HepG2 (cell line): ENCODE results near the gene SLC15A3. TPM values are rescaled to one million over a fixed set of nuclear protein-coding genes. Genes with fewer than 3 reads are reported as not detected.

Source experiments
- ATAC-seq: fragments of 200-7000 bp; cut with Tn5 transposase; 3 replicates; pipeline ENCODE4 v1.9.1; 2020; ENCODE audit warnings: mild to moderate bottlenecking, moderate library complexity
- BruUV-seq: library from RNA; stranded (reverse); fragments of 400-500 nt; replicated peaks from 2 replicates; lab custom pipeline; 2021; lab: Mats Ljungman, UMichigan
- CTCF ChIA-PET: fragments of 300-600 bp; formaldehyde crosslinking; extraction: SDS; loops from one replicate; lab custom pipeline; 2021; ENCODE audit warnings: low total read pairs, inconsistent platforms, low intra/inter-chr PET ratio; lab: Yijun Ruan, JAX
- POLR2A ChIA-PET: fragments of 350-600 bp; sonication (Branson Sonifier 250); formaldehyde crosslinking; loops from one replicate; lab custom pipeline; 2020; ENCODE audit warnings: antibody characterized with exemption, inconsistent platforms; lab: Yijun Ruan, JAX
- DNase-seq: peaks from one replicate; pipeline ENCODE4 v3.0.0-alpha.2; 2015; ENCODE audit warnings: low spot score
- FAIRE-seq: peaks from 3 replicates; lab custom pipeline; 2011; peaks lifted over from hg19 to GRCh38; lab: Jason Lieb, UNC
- H2AFZ ChIP-seq: one replicate; pipeline ENCODE4 v1.6.1; 2011; ENCODE audit warnings: low read length, inconsistent platforms
- H3K27ac ChIP-seq: fragments of 300-600 bp; 3 replicates; pipeline ENCODE4 v1.8.0; 2011; ENCODE audit warnings: mixed run types, mild to moderate bottlenecking, mixed read lengths, low read length, inconsistent platforms; ENCODE audit not compliant: insufficient read depth; ENCODE audit errors: extremely low read length
- H3K27me3 ChIP-seq, 2 experiments: fragments of 200-600 bp in 1 of 2; 2 replicates in 1 of 2; 3 replicates in 1 of 2; pipeline versions ENCODE4 v1.6.0 to v1.8.0; 2011; ENCODE audit warnings: low read length in 2 of 2, mild to moderate bottlenecking in 2 of 2, moderate library complexity in 2 of 2, inconsistent platforms in 1 of 2; ENCODE audit not compliant: insufficient read depth in 2 of 2, control insufficient read depth in 1 of 2
- H3K36me3 ChIP-seq, 2 experiments: fragments of 200-600 bp in 1 of 2; replicated peaks in 1 of 2; 2 replicates in 1 of 2; 3 replicates in 1 of 2; pipeline versions ENCODE4 v1.5.1 to v1.8.0; 2011; ENCODE audit warnings: low read length in 2 of 2, inconsistent platforms in 1 of 2; ENCODE audit not compliant: insufficient read depth in 2 of 2, control insufficient read depth in 1 of 2
- H3K4me1 ChIP-seq: 2 replicates; pipeline ENCODE4 v1.5.1; 2012; ENCODE audit warnings: low read length, inconsistent platforms; ENCODE audit not compliant: insufficient read depth
- H3K4me2 ChIP-seq: 2 replicates; pipeline ENCODE4 v1.6.0; 2011; ENCODE audit warnings: low read depth, low read length, inconsistent platforms
- H3K4me3 ChIP-seq, 3 experiments: fragments of 200-600 bp in 1 of 3; sonication (generic), shearing (Covaris generic) in 1 of 3; replicated peaks in 1 of 3; 2 replicates each; pipeline ENCODE4 v1.5.1; 2011 to 2016; ENCODE audit warnings: low read length in 3 of 3, inconsistent platforms in 2 of 3, low read depth in 2 of 3, mild to moderate bottlenecking in 2 of 3, control low read depth in 1 of 3, mixed read lengths in 1 of 3; ENCODE audit not compliant: insufficient read depth in 1 of 3
- H3K79me2 ChIP-seq: one replicate; pipeline ENCODE4 v1.6.1; 2011; ENCODE audit warnings: low read length, inconsistent platforms; ENCODE audit not compliant: insufficient read depth
- H3K9ac ChIP-seq: 2 replicates; pipeline ENCODE4 v1.6.0; 2011; ENCODE audit warnings: mild to moderate bottlenecking, low read depth, low read length, inconsistent platforms; ENCODE audit not compliant: insufficient read depth
- H3K9me3 ChIP-seq: 2 replicates; pipeline ENCODE4 v1.5.1; 2012; ENCODE audit warnings: mild to moderate bottlenecking, low read length
- H4K20me1 ChIP-seq: 2 replicates; pipeline ENCODE4 v1.6.0; 2011; ENCODE audit warnings: inconsistent platforms, mild to moderate bottlenecking, low read length, moderate library complexity; ENCODE audit not compliant: insufficient read depth
- HMG20A ChIP-seq: IDR thresholded peaks from 2 replicates; pipeline ENCODE4 v1.6.1; 2016; ENCODE audit warnings: borderline replicate concordance
- HNRNPLL ChIP-seq: fragments of 200-400 bp; formaldehyde crosslinking; IDR thresholded peaks from 2 replicates; pipeline ENCODE4 v1.6.1; 2017; ENCODE audit warnings: mild to moderate bottlenecking, low read depth, low read length; ENCODE audit not compliant: poor library complexity, severe bottlenecking
- KDM4B ChIP-seq: sonication (generic); formaldehyde crosslinking; IDR thresholded peaks from 2 replicates; pipeline ENCODE4 v1.4.0; 2020; ENCODE audit warnings: missing genetic modification reagents
- RAD21 ChIP-seq: fragments of 450-650 bp; formaldehyde crosslinking; IDR thresholded peaks from 2 replicates; pipeline ENCODE4 v1.5.0; 2020; ENCODE audit warnings: mild to moderate bottlenecking
- RFXAP ChIP-seq: sonication (generic); formaldehyde crosslinking; IDR thresholded peaks from 2 replicates; pipeline ENCODE4 v1.4.0; 2020; ENCODE audit warnings: missing genetic modification reagents, borderline replicate concordance
- SIX1 ChIP-seq: sonication (generic); formaldehyde crosslinking; IDR thresholded peaks from 2 replicates; pipeline ENCODE4 v1.4.0; 2020; ENCODE audit warnings: missing genetic modification reagents, borderline replicate concordance
- SNAPC5 ChIP-seq: sonication (generic); formaldehyde crosslinking; IDR thresholded peaks from 2 replicates; pipeline ENCODE4 v1.8.1; 2023; ENCODE audit warnings: mild to moderate bottlenecking, missing genetic modification reagents, borderline replicate concordance
- TFDP1 ChIP-seq: IDR thresholded peaks from 2 replicates; pipeline ENCODE4 v1.6.1; 2016; ENCODE audit warnings: missing compliant biosample characterization, missing genetic modification reagents, borderline replicate concordance
- UBTF ChIP-seq: sonication (generic); formaldehyde crosslinking; IDR thresholded peaks from 2 replicates; pipeline ENCODE4 v1.4.0; 2020; ENCODE audit warnings: mild to moderate bottlenecking, missing genetic modification reagents
- ZBTB14 ChIP-seq: sonication (generic); formaldehyde crosslinking; IDR thresholded peaks from 2 replicates; pipeline ENCODE4 v1.4.0; 2020; ENCODE audit warnings: missing genetic modification reagents
- ZMAT5 ChIP-seq: sonication (generic); formaldehyde crosslinking; IDR thresholded peaks from 2 replicates; pipeline ENCODE4 v1.5.0; 2020; ENCODE audit warnings: mild to moderate bottlenecking, low read depth, missing genetic modification reagents, borderline replicate concordance
- ZMYM4 ChIP-seq: sonication (generic); formaldehyde crosslinking; IDR thresholded peaks from 2 replicates; pipeline ENCODE4 v1.8.1; 2023; ENCODE audit warnings: mild to moderate bottlenecking, missing genetic modification reagents
- ZNF205 ChIP-seq: IDR thresholded peaks from 2 replicates; pipeline ENCODE4 v1.6.1; 2018; ENCODE audit warnings: missing biosample characterization, missing genetic modification reagents
- ZNF263 ChIP-seq: sonication (generic); formaldehyde crosslinking; IDR thresholded peaks from 2 replicates; pipeline ENCODE4 v1.4.0; 2020; ENCODE audit warnings: missing genetic modification reagents
- ZNF331 ChIP-seq: sonication (generic); formaldehyde crosslinking; IDR thresholded peaks from 2 replicates; pipeline ENCODE4 v1.4.0; 2020; ENCODE audit warnings: missing genetic modification reagents
- ZNF557 ChIP-seq: sonication (generic); formaldehyde crosslinking; IDR thresholded peaks from 2 replicates; pipeline ENCODE4 v1.4.0; 2020; ENCODE audit warnings: missing genetic modification reagents
- ZNF839 ChIP-seq: sonication (generic); formaldehyde crosslinking; IDR thresholded peaks from 2 replicates; pipeline ENCODE4 v1.4.0; 2020; ENCODE audit warnings: missing genetic modification reagents, mild to moderate bottlenecking, borderline replicate concordance
- WGBS: methylation state at CpG from one replicate; pipeline ENCODE4 v1.1.6; 2017; ENCODE audit warnings: low lambda C conversion rate; 5-methylcytosine and 5-hydroxymethylcytosine counted together
- in situ Hi-C: cut with HindIII; loops from 2 replicates; pipeline ENCODE4 v1.10.0; 2017; ENCODE audit warnings: low pct_unique_long_range_greater_than_20kb; ENCODE audit not compliant: extremely low pct_ligation_motif_present
- intact Hi-C: fragments of 100-400 bp; cut with micrococcal nuclease; formaldehyde crosslinking; loops from one replicate; pipeline ENCODE4 v1.10.0; 2022; ENCODE audit not compliant: unreplicated experiment
- polyA plus RNA-seq, 8 experiments: library from polyadenylated mRNA; depleted of rRNA in 3 of 8; stranded (reverse) in 7 of 8; unstranded in 1 of 8; fragments of >200 nt; fragmentation: Illumina TruSeq in 4 of 8; extraction: Trizol in 4 of 8; gene quantifications; 2 replicates each; pipeline versions ENCODE4 v1.2.1 to v1.2.3, GENCODE V29; 2011 to 2016; ENCODE audit warnings: low read depth in 4 of 8, missing spikeins in 1 of 8, mixed read lengths in 1 of 8; ENCODE audit not compliant: insufficient read depth in 1 of 8
- total RNA-seq, 5 experiments: library from RNA; depleted of rRNA; stranded (reverse); fragments of >200 nt; fragmentation: Illumina TruSeq; extraction: Trizol; gene quantifications; 2 replicates each; pipeline ENCODE4 v1.2.3, GENCODE V29; 2016; ENCODE audit warnings: low read depth in 1 of 5

SLC15A3 gene
- total and polyA plus RNA-seq, 2 of the 13 experiments (the other 11 are each of a cell fraction or from before 2014, with no cell fraction given): 0.45 to 0.77 TPM

GRCh38 chr11:60934790-60935605, 17.0 kb downstream of the SLC15A3 start:
- intact Hi-C loops (no loop called here), in situ Hi-C loops (no loop called here)
- BruUV-seq: no TSS peak
- Histone ChIP-seq H3K36me3 (peaks cover 2 to 3% of the 10 kb centered on the region in 2 experiments; a peak in 3 of 5 replicates), H3K4me2 (no peak overlapping the region), H3K27ac (no peak overlapping the region), H3K9ac (no peak overlapping the region), H3K4me1 (peaks cover under 1% of the 10 kb centered on the region), H3K27me3 (no peaks in the 10 kb centered on the region; a peak in 1 of 5 replicates), H3K9me3 (no peaks in the 10 kb centered on the region), H3K4me3 (no peak overlapping the region), H4K20me1 (no peaks in the 10 kb centered on the region), H3K79me2 (no peaks in the 10 kb centered on the region), H2AFZ (no peak overlapping the region)
- FAIRE-seq: no peak
- POLR2A ChIA-PET: no interaction called here
- CTCF ChIA-PET: no interaction called here
- no peak for DNase-seq
- TF ChIP-seq SNAPC5 (CRISPR knock-in tag) (no peak), ZNF557 (CRISPR knock-in tag) (no peak), KDM4B (CRISPR knock-in tag) (no peak), UBTF (CRISPR knock-in tag) (no peak), HNRNPLL (no peak), ZBTB14 (CRISPR knock-in tag) (no peak), RFXAP (no peak), TFDP1 (no peak), HMG20A (no peak), ZNF205 (no peak), ZNF263 (no peak), ZNF331 (CRISPR knock-in tag) (no peak), SIX1 (CRISPR knock-in tag) (no peak), RAD21 (CRISPR knock-in tag) (no peak), ZMAT5 (CRISPR knock-in tag) (no peak), ZMYM4 (no peak), ZNF839 (no peak)
- 82% methylated on average over 12 of the region's 21 CpGs for WGBS
- no peak for ATAC-seq
